Activated CD8-positive, alpha-beta memory T cell treated with anti-CD3 and anti-CD28 coated beads, Interleukin-2, amount 10 ng/mL, durations not matched to agents 7 days and 5 days (primary cell): ENCODE data around the gene GOLGA6L4. TPM values are rescaled to one million over a fixed set of nuclear protein-coding genes. Genes with fewer than 3 reads are reported as not detected.
"Not testable (repeated sequence)": the region's sequence is repeated elsewhere in the genome, so short reads cannot be mapped to it uniquely, and the experiment has no call there.

Source experiments
- ATAC-seq: fragments of 150-1000 bp; cut with Tn5 transposase; one replicate; pipeline ENCODE4 v1.10.0; 2021; ENCODE audit warnings: moderate library complexity
- CTCF ChIA-PET: fragments of 350-600 bp; sonication (Branson Sonifier 250); formaldehyde crosslinking; loops from one replicate; lab custom pipeline; 2021; ENCODE audit warnings: antibody characterized with exemption; lab: Charles Lee
- DNase-seq: peaks from one replicate; pipeline ENCODE4 v3.0.0-alpha.2; 2020
- H3K27ac Mint-ChIP-seq: one replicate; pipeline ENCODE4 v1.8.0; 2021; ENCODE audit warnings: mild to moderate bottlenecking, mixed read lengths
- H3K27me3 Mint-ChIP-seq: one replicate; pipeline ENCODE4 v1.8.0; 2021; ENCODE audit warnings: mixed read lengths
- H3K36me3 Mint-ChIP-seq: one replicate; pipeline ENCODE4 v1.8.0; 2021; ENCODE audit warnings: mild to moderate bottlenecking, mixed read lengths
- H3K4me1 Mint-ChIP-seq: one replicate; pipeline ENCODE4 v1.8.0; 2021; ENCODE audit warnings: mixed read lengths
- H3K4me3 Mint-ChIP-seq: one replicate; pipeline ENCODE4 v1.8.0; 2021; ENCODE audit warnings: mild to moderate bottlenecking, moderate library complexity, mixed read lengths
- H3K9me3 Mint-ChIP-seq: one replicate; pipeline ENCODE4 v1.8.0; 2022; ENCODE audit warnings: low read depth, mixed read lengths
- total RNA-seq, 2 experiments: library from RNA; stranded (reverse); gene quantifications; one replicate each; pipeline ENCODE4 v1.2.3, GENCODE V29; 2021

The GOLGA6L4 gene, protein sequence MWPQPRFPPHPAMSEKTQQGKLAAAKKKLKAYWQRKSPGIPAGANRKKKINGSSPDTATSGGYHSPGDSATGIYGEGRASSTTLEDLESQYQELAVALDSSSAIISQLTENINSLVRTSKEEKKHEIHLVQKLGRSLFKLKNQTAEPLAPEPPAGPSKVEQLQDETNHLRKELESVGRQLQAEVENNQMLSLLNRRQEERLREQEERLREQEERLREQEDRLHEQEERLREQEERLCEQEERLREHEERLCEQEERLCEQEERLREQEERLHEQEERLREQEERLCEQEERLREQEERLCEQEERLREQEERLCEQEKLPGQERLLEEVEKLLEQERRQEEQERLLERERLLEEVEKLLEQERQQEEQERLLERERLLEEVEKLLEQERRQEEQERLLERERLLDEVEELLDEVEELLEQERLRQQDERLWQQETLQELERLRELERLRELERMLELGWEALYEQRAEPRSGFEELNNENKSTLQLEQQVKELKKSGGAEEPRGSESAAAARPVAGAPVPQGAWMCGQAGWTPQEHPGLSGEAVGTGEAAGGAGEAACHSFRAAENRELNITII
- 1 to 10 TPM in 1 of 2 experiments, under 1 TPM in 1; 0.96 to 3.6 TPM for total RNA-seq

DNA sequence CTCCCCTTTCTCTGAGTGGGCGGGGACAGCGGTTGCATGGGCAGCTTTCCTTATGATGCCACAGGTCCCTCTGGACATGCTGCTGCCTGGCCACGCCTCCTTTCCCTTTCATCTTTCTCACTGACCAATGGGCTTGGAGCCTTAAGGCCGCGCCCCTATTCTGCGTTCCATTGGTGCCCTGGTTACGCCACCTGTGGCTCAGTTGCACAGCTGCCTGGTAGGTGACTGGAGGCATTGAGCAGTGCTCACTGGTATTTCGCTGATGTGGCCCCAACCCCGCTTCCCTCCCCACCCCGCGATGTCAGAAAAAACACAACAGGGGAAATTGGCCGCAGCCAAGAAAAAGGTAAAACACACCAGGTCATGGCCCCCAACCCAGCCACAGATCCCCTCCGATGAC is at the start of gene GOLGA6L4:
TSS of gene GOLGA6L4 (plus strand) at position 201 of the 400 bp plus-strand sequence. CDS start at position 263, 62 bp downstream.
- CTCF ChIA-PET, H3K9me3 Mint-ChIP-seq, DNase-seq, H3K4me3 Mint-ChIP-seq, ATAC-seq, H3K27me3 Mint-ChIP-seq, H3K4me1 Mint-ChIP-seq, H3K36me3 Mint-ChIP-seq, H3K27ac Mint-ChIP-seq: not testable (repeated sequence)

DNA sequence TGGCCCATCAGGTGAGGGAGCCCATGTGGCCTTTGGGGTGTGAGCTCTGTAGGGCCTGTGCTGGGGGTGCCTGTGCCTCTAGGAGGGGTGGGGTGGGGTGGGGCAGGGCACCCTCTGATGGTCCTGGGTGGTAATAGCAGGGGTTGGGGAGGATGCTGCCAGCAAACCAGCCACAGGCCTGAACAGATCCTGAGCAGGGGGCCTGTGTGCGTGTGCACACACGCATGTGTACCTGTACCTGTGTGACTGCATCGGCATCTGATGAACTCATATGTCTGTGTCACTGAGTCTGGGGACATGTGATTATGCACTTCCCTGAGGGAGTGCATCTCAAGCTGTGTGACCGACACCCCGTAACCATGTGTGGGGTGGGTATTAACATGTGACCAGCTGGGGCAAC is 42.6 kb upstream of the GOLGA6L4 start:
- H3K9me3 Mint-ChIP-seq, ATAC-seq, H3K36me3 Mint-ChIP-seq, H3K27me3 Mint-ChIP-seq, H3K4me3 Mint-ChIP-seq, CTCF ChIA-PET, H3K4me1 Mint-ChIP-seq, DNase-seq, H3K27ac Mint-ChIP-seq: not testable (repeated sequence)

DNA sequence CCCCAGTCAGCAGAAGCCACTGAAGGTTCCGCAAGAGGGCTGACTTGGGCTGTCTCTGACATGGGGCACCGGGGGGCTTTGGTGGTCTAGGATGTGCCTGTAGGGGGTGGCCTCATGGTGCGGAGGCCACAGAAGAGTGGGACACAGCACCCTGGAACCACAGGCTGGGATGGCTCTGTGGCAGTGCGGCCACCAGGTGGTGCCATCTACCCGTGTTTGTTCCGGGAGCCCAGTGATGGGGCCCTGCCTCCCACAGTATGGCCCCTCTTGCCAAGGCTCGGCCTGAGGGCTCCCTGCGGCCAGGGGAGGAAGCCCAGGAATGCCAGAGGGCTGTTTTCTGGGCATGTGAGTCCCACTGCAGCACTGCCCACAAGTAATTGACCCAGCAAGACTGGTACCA is 40.0 kb upstream of the GOLGA6L4 start:
- H3K4me1 Mint-ChIP-seq, H3K27me3 Mint-ChIP-seq, H3K9me3 Mint-ChIP-seq, DNase-seq, H3K4me3 Mint-ChIP-seq, H3K36me3 Mint-ChIP-seq, CTCF ChIA-PET, H3K27ac Mint-ChIP-seq: not testable (repeated sequence)
- ATAC-seq, result peak; percentile 84

DNA sequence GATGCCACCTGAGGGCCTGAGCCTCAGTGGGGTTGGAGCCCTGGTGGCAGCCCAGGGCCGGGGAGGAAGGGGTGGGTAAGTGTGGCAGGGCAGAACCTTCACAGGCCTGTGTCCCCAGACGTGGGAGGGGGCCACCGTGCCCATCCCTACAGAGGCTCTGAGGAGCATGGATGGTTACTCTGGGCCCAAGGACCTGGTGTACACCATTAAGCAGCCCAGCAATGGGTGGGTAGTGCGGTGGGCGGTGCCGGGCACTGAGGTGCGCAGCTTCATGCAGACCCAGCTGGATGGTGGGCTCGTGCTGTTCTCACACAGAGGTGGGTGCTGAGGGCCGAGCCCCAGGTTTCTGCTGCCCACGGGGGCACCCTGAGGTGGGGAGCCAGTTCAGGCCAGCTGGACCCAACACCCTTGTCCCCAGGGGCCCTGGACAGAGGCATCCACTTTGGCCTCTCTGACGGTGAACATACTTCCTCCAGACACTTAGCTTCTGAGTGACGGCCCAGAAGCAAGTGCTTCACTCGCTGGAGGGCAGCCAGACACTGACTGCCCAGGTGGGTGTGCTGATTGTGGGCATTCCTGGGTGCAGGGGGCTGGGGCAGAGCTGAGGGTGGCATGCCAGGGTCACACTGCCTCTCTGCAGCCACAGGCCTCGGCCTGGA is 38.9 kb upstream of the GOLGA6L4 start:
- ATAC-seq, result not testable (repeated sequence)

DNA sequence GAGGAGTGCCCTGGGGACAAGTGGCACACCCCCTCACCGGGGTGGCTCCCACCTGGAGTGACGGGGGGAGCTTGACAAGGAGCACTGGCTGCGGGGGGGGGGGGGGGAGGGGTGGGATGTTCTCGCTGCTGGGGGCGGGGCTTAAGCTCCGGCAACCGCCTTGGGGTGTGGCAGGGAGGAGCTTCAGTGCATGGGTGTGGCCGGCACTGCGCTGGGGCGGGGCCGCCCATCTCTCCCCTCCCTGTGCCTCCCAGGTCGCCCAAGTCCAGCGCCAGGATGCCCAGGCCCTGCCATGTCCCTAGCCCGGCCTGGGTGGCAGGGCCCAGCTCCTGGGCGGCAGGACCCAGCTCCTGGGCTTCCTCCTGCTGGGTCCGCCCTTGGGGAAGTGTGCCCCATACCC is 35.7 kb upstream of the GOLGA6L4 start:
- ATAC-seq, H3K9me3 Mint-ChIP-seq, H3K27ac Mint-ChIP-seq, H3K4me1 Mint-ChIP-seq, CTCF ChIA-PET, H3K36me3 Mint-ChIP-seq, H3K4me3 Mint-ChIP-seq, DNase-seq, H3K27me3 Mint-ChIP-seq: not testable (repeated sequence)

More for the DNA sequence above, 38.9 kb upstream of the GOLGA6L4 start:
- H3K27me3 Mint-ChIP-seq, H3K4me1 Mint-ChIP-seq, H3K27ac Mint-ChIP-seq, H3K36me3 Mint-ChIP-seq, H3K9me3 Mint-ChIP-seq, DNase-seq, H3K4me3 Mint-ChIP-seq, CTCF ChIA-PET: not testable (repeated sequence)

DNA sequence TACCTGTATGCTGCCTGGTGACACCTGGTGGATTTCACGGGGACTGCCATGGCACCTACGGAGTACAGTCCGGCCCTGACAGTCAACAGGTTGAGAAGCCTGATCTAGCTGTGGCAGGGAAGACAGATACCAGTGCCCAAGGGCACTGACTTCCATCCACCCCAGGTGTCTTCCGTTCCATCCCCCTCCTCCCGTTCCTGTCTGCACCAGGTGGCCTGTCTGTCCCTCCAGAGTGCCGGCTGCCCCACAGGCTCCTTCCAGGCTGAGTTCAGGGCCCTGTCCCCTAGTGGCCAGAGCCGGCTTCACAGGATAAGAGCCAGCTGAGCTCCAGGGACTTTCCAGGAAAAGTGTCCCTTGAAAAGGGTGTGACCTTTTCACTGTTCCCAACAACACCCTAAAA is 10.9 kb downstream of the GOLGA6L4 start:
- H3K36me3 Mint-ChIP-seq, H3K4me1 Mint-ChIP-seq, H3K9me3 Mint-ChIP-seq, ATAC-seq, H3K27ac Mint-ChIP-seq, H3K4me3 Mint-ChIP-seq, CTCF ChIA-PET, H3K27me3 Mint-ChIP-seq: not testable (repeated sequence)
- peak; percentile 21 for DNase-seq
